DND-41 (cell line): ENCODE data around the gene AFF3.

Experiments used
- ATAC-seq: fragments of 200-7000 bp; cut with Tn5 transposase; 3 replicates; pipeline ENCODE4 v1.9.1; 2021; ENCODE audit warnings: low read depth; ENCODE audit not compliant: insufficient read depth
- DNase-seq: peaks from one replicate; pipeline ENCODE4 v3.0.0-alpha.2; 2020
- H2AFZ ChIP-seq: 2 replicates; pipeline ENCODE4 v1.6.0; 2012; ENCODE audit warnings: low read depth, low read length
- H3K27ac ChIP-seq: 2 replicates; pipeline ENCODE4 v1.5.1; 2012; ENCODE audit warnings: low read length, inconsistent platforms
- H3K27me3 ChIP-seq: fragments of 200-600 bp; sonication (generic); 2 replicates; pipeline ENCODE4 v1.6.0; 2012; ENCODE audit warnings: low read length, mild to moderate bottlenecking, inconsistent platforms; ENCODE audit not compliant: insufficient read depth, poor library complexity
- H3K36me3 ChIP-seq: 2 replicates; pipeline ENCODE4 v1.5.1; 2012; ENCODE audit warnings: low read length, inconsistent platforms; ENCODE audit not compliant: insufficient read depth
- H3K4me1 ChIP-seq: 2 replicates; pipeline ENCODE4 v1.5.1; 2012; ENCODE audit warnings: mild to moderate bottlenecking, low read length; ENCODE audit not compliant: insufficient read depth
- H3K4me2 ChIP-seq: 2 replicates; pipeline ENCODE4 v1.6.0; 2012; ENCODE audit warnings: mild to moderate bottlenecking, moderate library complexity, low read length, inconsistent platforms; ENCODE audit not compliant: insufficient read depth
- H3K4me3 ChIP-seq, 2 experiments: fragments of 200-600 bp in 1 of 2; shearing (Covaris generic) in 1 of 2; 2 replicates each; pipeline ENCODE4 v1.5.1; 2012 to 2016; ENCODE audit warnings: inconsistent platforms in 2 of 2, low read length in 2 of 2, mild to moderate bottlenecking in 2 of 2, low read depth in 1 of 2, moderate library complexity in 1 of 2
- H3K79me2 ChIP-seq: 2 replicates; pipeline ENCODE4 v1.6.0; 2012; ENCODE audit warnings: low read length, inconsistent platforms; ENCODE audit not compliant: insufficient read depth
- H3K9ac ChIP-seq: 2 replicates; pipeline ENCODE4 v1.6.0; 2012; ENCODE audit warnings: low read depth, mild to moderate bottlenecking, inconsistent platforms, low read length, moderate library complexity
- H3K9me3 ChIP-seq: 2 replicates; pipeline ENCODE4 v1.5.1; 2012; ENCODE audit warnings: low read length, moderate library complexity, mild to moderate bottlenecking, inconsistent platforms; ENCODE audit not compliant: insufficient read depth, severe bottlenecking
- H4K20me1 ChIP-seq: 2 replicates; pipeline ENCODE4 v1.6.0; 2012; ENCODE audit warnings: low read length; ENCODE audit not compliant: insufficient read depth
- CTCF ChIP-seq: IDR thresholded peaks from 2 replicates; pipeline ENCODE4 v1.5.1; 2012; ENCODE audit warnings: borderline replicate concordance, low read length, moderate library complexity, mild to moderate bottlenecking; ENCODE audit not compliant: poor library complexity, severe bottlenecking; ENCODE audit errors: extremely low read depth
- EZH2 ChIP-seq: IDR thresholded peaks from 3 replicates; pipeline ENCODE4 v1.6.1; 2012; ENCODE audit warnings: borderline replicate concordance, low read depth, mild to moderate bottlenecking, moderate library complexity, low read length, inconsistent platforms; ENCODE audit not compliant: severe bottlenecking

Gene AFF3

GRCh38 chr2:100174026-100174431, 31.6 kb upstream of the AFF3 start:
- H3K4me2 ChIP-seq: no peak overlapping the region
- H3K4me3 ChIP-seq: no peak overlapping the region
- H3K27ac ChIP-seq: no peak overlapping the region
- no peaks in the 10 kb centered on the region for H3K36me3 ChIP-seq
- no peak for TF ChIP-seq EZH2
- TF ChIP-seq CTCF: no peak
- H4K20me1 ChIP-seq: no peaks in the 10 kb centered on the region
- H3K27me3 ChIP-seq: no peaks in the 10 kb centered on the region
- H3K79me2 ChIP-seq: no peaks in the 10 kb centered on the region
- H3K4me1 ChIP-seq: no peaks in the 10 kb centered on the region
- H2AFZ ChIP-seq: peak overlapping the region; percentile 44; the same call in 1 of the 2 replicates
- DNase-seq (no peak), ATAC-seq (no peak)
- no peak overlapping the region for H3K9ac ChIP-seq
- H3K9me3 ChIP-seq: no peaks in the 10 kb centered on the region

- Histone ChIP-seq H3K9me3 (peaks cover 11% of the 10 kb centered on the region), H3K4me2 (no peak overlapping the region), H3K4me3 (no peak overlapping the region), H3K79me2 (no peaks in the 10 kb centered on the region), H3K27me3 (no peaks in the 10 kb centered on the region), H2AFZ (no peak overlapping the region), H3K27ac (no peak overlapping the region), H3K9ac (no peak overlapping the region), H3K36me3 (no peaks in the 10 kb centered on the region), H3K4me1 (no peaks in the 10 kb centered on the region), H4K20me1 (no peaks in the 10 kb centered on the region)
- TF ChIP-seq EZH2 (no peak), CTCF (no peak)
- DNase-seq: no peak
- no peak for ATAC-seq
Measured at GRCh38 chr2:100166701-100167100, 24.3 kb upstream of the AFF3 start.

GRCh38 chr2:100163605-100164004, 21.2 kb upstream of the AFF3 start:
- DNase-seq (no peak), ATAC-seq (no peak)
- Histone ChIP-seq H3K4me1 (no peaks in the 10 kb centered on the region), H3K27me3 (no peaks in the 10 kb centered on the region), H3K36me3 (no peaks in the 10 kb centered on the region), H4K20me1 (no peaks in the 10 kb centered on the region), H3K27ac (no peak overlapping the region), H2AFZ (no peak overlapping the region), H3K79me2 (no peaks in the 10 kb centered on the region), H3K9me3 (peaks cover 11% of the 10 kb centered on the region), H3K4me3 (no peak overlapping the region), H3K4me2 (no peak overlapping the region), H3K9ac (no peak overlapping the region)
- TF ChIP-seq EZH2 (no peak), CTCF (no peak)

- ATAC-seq (no peak), DNase-seq (no peak)
- Histone ChIP-seq H3K4me3 (no peak overlapping the region), H3K79me2 (no peaks in the 10 kb centered on the region), H4K20me1 (no peaks in the 10 kb centered on the region), H3K27me3 (no peaks in the 10 kb centered on the region), H3K27ac (no peak overlapping the region), H3K9me3 (peaks cover 16% of the 10 kb centered on the region), H3K4me2 (no peak overlapping the region), H3K4me1 (no peaks in the 10 kb centered on the region), H3K9ac (no peak overlapping the region), H3K36me3 (no peaks in the 10 kb centered on the region), H2AFZ (no peak overlapping the region)
- TF ChIP-seq CTCF: no peak
- no peak for TF ChIP-seq EZH2
Measured at GRCh38 chr2:100161945-100162620, 19.7 kb upstream of the AFF3 start.
